ENCODE results near the gene CRYAB. TPM values are rescaled to one million over a fixed set of nuclear protein-coding genes. Genes with fewer than 3 reads are reported as not detected.

Gene CRYAB
- total RNA-seq, 2 donors from 2014 or later: 325 to 387 TPM

GRCh38 chr11:111920908-111921307, 9.3 kb upstream of the CRYAB start:
- H3K9me3 ChIP-seq: no peaks in the 10 kb centered on the region
- peak overlapping the region in 1 of 2 donors; percentile 97 for H3K27ac ChIP-seq
- H3K36me3 ChIP-seq: no peaks in the 10 kb centered on the region
- H3K27me3 ChIP-seq (replicated peaks; ENCODE audit: insufficient read depth): no peaks in the 10 kb centered on the region
- TF ChIP-seq CTCF (IDR thresholded peaks at IDR 0.05): no peak
- ATAC-seq (ENCODE audit: insufficient number of reproducible peaks, low FRiP score, low read depth) (no peak), DNase-seq (ENCODE audit: low spot score) (no peak)
- no peak overlapping the region for H3K4me3 ChIP-seq
- peaks cover 28 to 53% of the 10 kb centered on the region in 2 donors for H3K4me1 ChIP-seq (ENCODE audit: control insufficient read depth in 1 of 2, low read depth in 2 of 2)

- TF ChIP-seq CTCF (IDR thresholded peaks at IDR 0.05): no peak
- peak within 1 kb of the TSS; percentile 28 to 34 for H3K27ac ChIP-seq
- H3K9me3 ChIP-seq: no peaks in the 10 kb centered on the region
- H3K4me3 ChIP-seq: peak within 1 kb of the TSS; percentile 21
- DNase-seq (ENCODE audit: low spot score) (no peak), ATAC-seq (ENCODE audit: insufficient number of reproducible peaks, low FRiP score, low read depth) (no peak)
- H3K27me3 ChIP-seq (replicated peaks; ENCODE audit: insufficient read depth): no peaks in the 10 kb centered on the region
- H3K4me1 ChIP-seq (ENCODE audit: control insufficient read depth in 1 of 2, low read depth in 2 of 2): peaks cover 22 to 46% of the 10 kb centered on the region in 2 donors
- no peaks in the 10 kb centered on the region for H3K36me3 ChIP-seq
Measured at GRCh38 chr11:111918390-111919256, 7.1 kb upstream of the CRYAB start, which contains the start of gene C11orf52. Gene C11orf52 (plus strand): TSS chr11:111918913. CDS start chr11:111918973, 60 bp downstream.

- TF ChIP-seq CTCF (IDR thresholded peaks at IDR 0.05): no peak
- DNase-seq (ENCODE audit: low spot score): no peak
- H3K27ac ChIP-seq: peak overlapping the region in 1 of 2 donors; percentile 8
- no peak for ATAC-seq (ENCODE audit: insufficient number of reproducible peaks, low FRiP score, low read depth)
- H3K9me3 ChIP-seq: no peaks in the 10 kb centered on the region
- H3K36me3 ChIP-seq: no peaks in the 10 kb centered on the region
- no peaks in the 10 kb centered on the region for H3K27me3 ChIP-seq (replicated peaks; ENCODE audit: insufficient read depth)
- no peak overlapping the region for H3K4me3 ChIP-seq
- H3K4me1 ChIP-seq (ENCODE audit: control insufficient read depth in 1 of 2, low read depth in 2 of 2): peaks cover 18 to 46% of the 10 kb centered on the region in 2 donors
Measured at GRCh38 chr11:111917788-111918187, 6.2 kb upstream of the CRYAB start.

GRCh38 chr11:111917312-111917711, 5.7 kb upstream of the CRYAB start:
- Histone ChIP-seq H3K27ac (peak overlapping the region; percentile 5 to 99), H3K36me3 (no peaks in the 10 kb centered on the region), H3K4me3 (no peak overlapping the region), H3K27me3 (replicated peaks; ENCODE audit: insufficient read depth) (no peaks in the 10 kb centered on the region), H3K4me1 (ENCODE audit: control insufficient read depth in 1 of 2, low read depth in 2 of 2) (peaks cover 15 to 42% of the 10 kb centered on the region in 2 donors), H3K9me3 (no peaks in the 10 kb centered on the region)
- no peak for TF ChIP-seq CTCF (IDR thresholded peaks at IDR 0.05)
- DNase-seq (ENCODE audit: low spot score): no peak
- ATAC-seq (ENCODE audit: insufficient number of reproducible peaks, low FRiP score, low read depth): no peak

GRCh38 chr11:111916768-111917167, 5.2 kb upstream of the CRYAB start:
- Histone ChIP-seq H3K4me1 (ENCODE audit: control insufficient read depth in 1 of 2, low read depth in 2 of 2) (peaks cover 10 to 37% of the 10 kb centered on the region in 2 donors), H3K9me3 (no peaks in the 10 kb centered on the region), H3K36me3 (no peaks in the 10 kb centered on the region), H3K27ac (peak overlapping the region; percentile 5 to 99), H3K4me3 (no peak overlapping the region), H3K27me3 (replicated peaks; ENCODE audit: insufficient read depth) (no peaks in the 10 kb centered on the region)
- TF ChIP-seq CTCF (IDR thresholded peaks at IDR 0.05): no peak
- DNase-seq (ENCODE audit: low spot score) (no peak), ATAC-seq (ENCODE audit: insufficient number of reproducible peaks, low FRiP score, low read depth) (no peak)

Data from thoracic aorta (tissue), 2 donors.